Gastroesophageal sphincter (tissue), 4 donors: ENCODE results near the gene SLC26A9. TPM values are rescaled to one million over a fixed set of nuclear protein-coding genes. Genes with fewer than 3 reads are reported as not detected.
"Not testable (repeated sequence)": the region's sequence is repeated elsewhere in the genome, so short reads cannot be mapped to it uniquely, and the experiment has no call there.

Experiments
- ATAC-seq: fragments of 150-250 bp; one replicate; pipeline ENCODE4 v1.9.1; 2016; ENCODE audit warnings: mild to moderate bottlenecking, moderate library complexity
- H3K27ac ChIP-seq, 4 donors: fragments of 200-600 bp; sonication (generic) in 3 of 4; 1 replicate in 3 of 4; 2 replicates in 1 of 4; pipeline ENCODE4 v1.5.1; 2016 to 2019
- H3K27me3 ChIP-seq: fragments of 200-600 bp; sonication (generic); one replicate; pipeline ENCODE4 v1.5.1; 2019
- H3K36me3 ChIP-seq, 2 donors: fragments of 200-600 bp; sonication (generic); one replicate each; pipeline ENCODE4 v1.5.1; 2019; ENCODE audit warnings: control low read depth in 1 of 2
- H3K4me1 ChIP-seq, 3 donors: fragments of 200-600 bp; sonication (generic); 1 replicate in 2 of 3; 2 replicates in 1 of 3; pipeline ENCODE4 v1.5.1; 2016 to 2019; ENCODE audit warnings: control low read depth in 2 of 3
- H3K4me3 ChIP-seq, 2 donors: fragments of 200-600 bp; sonication (generic); one replicate each; pipeline ENCODE4 v1.5.1; 2019; ENCODE audit warnings: mild to moderate bottlenecking in 1 of 2, moderate library complexity in 1 of 2
- H3K9me3 ChIP-seq, 3 donors: fragments of 200-600 bp; sonication (generic); one replicate each; pipeline ENCODE4 v1.5.1; 2017 to 2019; ENCODE audit warnings: control low read depth in 2 of 3
- CTCF ChIP-seq, 4 experiments: fragments of 200-600 bp in 2 of 4; fragments of 450-650 bp in 2 of 4; sonication (generic) in 1 of 4; IDR thresholded peaks; one replicate each; pipeline ENCODE4 v1.5.1; 2017 to 2019; ENCODE audit warnings: antibody characterized with exemption in 4 of 4, mild to moderate bottlenecking in 2 of 4, moderate library complexity in 2 of 4
- EP300 ChIP-seq: sonication (generic); formaldehyde crosslinking; IDR thresholded peaks from one replicate; pipeline ENCODE4 v1.6.1; 2017; ENCODE audit warnings: antibody characterized with exemption, mild to moderate bottlenecking
- POLR2A ChIP-seq, 2 donors: fragments of 450-650 bp; IDR thresholded peaks; one replicate each; pipeline ENCODE4 v1.6.1; 2017; ENCODE audit warnings: antibody characterized with exemption in 2 of 2, mild to moderate bottlenecking in 2 of 2, moderate library complexity in 1 of 2
- POLR2AphosphoS5 ChIP-seq: sonication (generic); formaldehyde crosslinking; IDR thresholded peaks from one replicate; pipeline ENCODE4 v1.6.1; 2017; ENCODE audit warnings: antibody characterized with exemption
- WGBS, 2 donors: methylation state at CpG; one replicate each; pipeline ENCODE4 v1.1.5; 2018; ENCODE audit warnings: low coverage in 1 of 2; 5-methylcytosine and 5-hydroxymethylcytosine counted together
- total RNA-seq, 4 donors: library from RNA; depleted of rRNA; stranded (reverse); fragments of >200 nt; gene quantifications; one replicate each; pipeline ENCODE4 v1.1.0, GENCODE V29; 2016

The SLC26A9 gene
- total RNA-seq, 4 donors from 2014 or later, result 0.16 TPM; not detected in 3

- not testable (repeated sequence) for ATAC-seq, H3K36me3 ChIP-seq, H3K9me3 ChIP-seq, H3K27ac ChIP-seq, H3K4me1 ChIP-seq, H3K27me3 ChIP-seq, H3K4me3 ChIP-seq
- 62 to 75% methylated on average over 2 to 3 of the region's 3 CpGs for WGBS, 2 donors
Measured at GRCh38 chr1:205889706-205890105, 53.5 kb downstream of the SLC26A9 start.

- H3K4me1 ChIP-seq, H3K4me3 ChIP-seq, ATAC-seq, H3K27me3 ChIP-seq, H3K9me3 ChIP-seq, H3K27ac ChIP-seq, H3K36me3 ChIP-seq: not testable (repeated sequence)
- 76 to 78% methylated on average over 4 of the region's 4 CpGs for WGBS, 2 donors
Measured at GRCh38 chr1:205889006-205889405, 54.2 kb downstream of the SLC26A9 start.

- Histone ChIP-seq H3K36me3 (no peaks in the 10 kb centered on the region), H3K9me3 (peaks cover 0 to 17% (median 0%) of the 10 kb centered on the region in 3 donors), H3K4me3 (no peak overlapping the region), H3K27ac (no peak overlapping the region), H3K4me1 (no peaks in the 10 kb centered on the region), H3K27me3 (no peaks in the 10 kb centered on the region)
- ATAC-seq, result no peak
- TF ChIP-seq POLR2AphosphoS5 (no peak), EP300 (no peak), POLR2A (IDR thresholded peaks at IDR 0.05) (no peak), CTCF (IDR thresholded peaks at IDR 0.05) (no peak)
Measured at GRCh38 chr1:205883792-205884191, 59.5 kb downstream of the SLC26A9 start.

GRCh38 chr1:205880923-205881322 lies 62.3 kb downstream of the SLC26A9 start:
- H3K4me1 ChIP-seq, result no peaks in the 10 kb centered on the region
- no peak overlapping the region for H3K4me3 ChIP-seq
- no peak for ATAC-seq
- no peaks in the 10 kb centered on the region for H3K27me3 ChIP-seq
- TF ChIP-seq POLR2A (IDR thresholded peaks at IDR 0.05), result no peak
- TF ChIP-seq POLR2AphosphoS5, result no peak
- TF ChIP-seq EP300, result no peak
- TF ChIP-seq CTCF (IDR thresholded peaks at IDR 0.05), result no peak
- H3K27ac ChIP-seq, result no peak overlapping the region
- peaks cover 0 to 29% (median 0%) of the 10 kb centered on the region in 3 donors for H3K9me3 ChIP-seq
- H3K36me3 ChIP-seq, result no peaks in the 10 kb centered on the region

GRCh38 chr1:205879974-205880373 lies 63.3 kb downstream of the SLC26A9 start:
- no peak for ATAC-seq
- TF ChIP-seq EP300 (no peak), POLR2AphosphoS5 (no peak), CTCF (IDR thresholded peaks at IDR 0.05) (no peak), POLR2A (IDR thresholded peaks at IDR 0.05) (no peak)
- 83% methylated on average over 1 of the region's 1 CpG; no CpG with 5 or more reads in 1 of the 2 donors for WGBS, 2 donors

GRCh38 chr1:205878026-205878425 lies 65.2 kb downstream of the SLC26A9 start:
- no peak for ATAC-seq
- H3K9me3 ChIP-seq, result peaks cover 0 to 34% (median 0%) of the 10 kb centered on the region in 3 donors
- TF ChIP-seq POLR2A (IDR thresholded peaks at IDR 0.05) (no peak), EP300 (no peak)

More at GRCh38 chr1:205879974-205880373, 63.3 kb downstream of the SLC26A9 start:
- no peak overlapping the region for H3K27ac ChIP-seq
- H3K4me3 ChIP-seq, result no peak overlapping the region
- peaks cover 0 to 29% (median 0%) of the 10 kb centered on the region in 3 donors for H3K9me3 ChIP-seq
- no peaks in the 10 kb centered on the region for H3K4me1 ChIP-seq
- no peaks in the 10 kb centered on the region for H3K27me3 ChIP-seq
- H3K36me3 ChIP-seq, result no peaks in the 10 kb centered on the region

GRCh38 chr1:205873148-205873547 lies 70.1 kb downstream of the SLC26A9 start:
- not testable (repeated sequence) for ATAC-seq

More at GRCh38 chr1:205878026-205878425, 65.2 kb downstream of the SLC26A9 start:
- Histone ChIP-seq H3K4me3 (no peak overlapping the region), H3K27me3 (no peaks in the 10 kb centered on the region), H3K27ac (no peak overlapping the region), H3K4me1 (no peaks in the 10 kb centered on the region), H3K36me3 (no peaks in the 10 kb centered on the region)

More at GRCh38 chr1:205873148-205873547, 70.1 kb downstream of the SLC26A9 start:
- not testable (repeated sequence) for H3K4me3 ChIP-seq, H3K27ac ChIP-seq, H3K27me3 ChIP-seq, H3K4me1 ChIP-seq, H3K36me3 ChIP-seq
- peaks cover 0 to 18% (median 0%) of the 10 kb centered on the region in 3 donors for H3K9me3 ChIP-seq
